Caco-2 (cell line): ENCODE data around the gene WWTR1. TPM values are rescaled to one million over a fixed set of nuclear protein-coding genes. Genes with fewer than 3 reads are reported as not detected.

Experiments used
- BruUV-seq: library from RNA; stranded (reverse); fragments of 400-500 nt; replicated peaks from 2 replicates; lab custom pipeline; 2021; lab: Mats Ljungman, UMichigan
- CTCF ChIA-PET: fragments of 300-600 bp; sonication (Branson Sonifier 250); formaldehyde crosslinking; loops from one replicate; lab custom pipeline; 2022; ENCODE audit warnings: antibody characterized with exemption; lab: Charles Lee
- POLR2A ChIA-PET: fragments of 300-600 bp; sonication (Branson Sonifier 250); formaldehyde crosslinking; loops from one replicate; lab custom pipeline; 2022; ENCODE audit warnings: antibody characterized with exemption; lab: Charles Lee
- DNase-seq, 2 experiments: peaks; one replicate each; pipeline versions ENCODE4 v3.0.0 to v3.0.0-alpha.2; 2020 to 2022
- H3K27me3 ChIP-seq: replicated peaks from 2 replicates; pipeline ENCODE4 v1.6.0; 2011; ENCODE audit warnings: low read length; ENCODE audit not compliant: control insufficient read depth, insufficient read depth
- H3K36me3 ChIP-seq: 2 replicates; pipeline ENCODE4 v1.5.1; 2011; ENCODE audit warnings: low read length; ENCODE audit not compliant: control insufficient read depth, insufficient read depth
- H3K4me1 ChIP-seq: fragments of 250-450 bp; sonication (Bioruptor Pico); 2 replicates; pipeline ENCODE4 v1.5.1; 2020; ENCODE audit warnings: mild to moderate bottlenecking
- H3K4me3 ChIP-seq: 2 replicates; pipeline ENCODE4 v1.5.1; 2011; ENCODE audit warnings: low read depth, mild to moderate bottlenecking, control low read depth, low read length
- H3K9me3 ChIP-seq: fragments of 250-450 bp; sonication (Bioruptor Pico); 2 replicates; pipeline ENCODE4 v1.5.1; 2020; ENCODE audit warnings: mild to moderate bottlenecking, moderate library complexity
- H3K27ac Mint-ChIP-seq: one replicate; pipeline ENCODE4 v1.8.0; 2022; ENCODE audit warnings: mixed read lengths; ENCODE audit not compliant: unreplicated experiment
- H3K27me3 Mint-ChIP-seq: one replicate; pipeline ENCODE4 v1.8.0; 2022; ENCODE audit warnings: mixed read lengths; ENCODE audit not compliant: insufficient read depth, unreplicated experiment
- H3K36me3 Mint-ChIP-seq: one replicate; pipeline ENCODE4 v1.8.0; 2022; ENCODE audit warnings: mild to moderate bottlenecking, mixed read lengths; ENCODE audit not compliant: insufficient read depth, unreplicated experiment
- H3K4me1 Mint-ChIP-seq: one replicate; pipeline ENCODE4 v1.8.0; 2022; ENCODE audit warnings: low read depth, mixed read lengths; ENCODE audit not compliant: unreplicated experiment
- H3K4me3 Mint-ChIP-seq: one replicate; pipeline ENCODE4 v1.8.0; 2022; ENCODE audit warnings: mild to moderate bottlenecking, moderate library complexity, mixed read lengths; ENCODE audit not compliant: unreplicated experiment
- H3K9me3 Mint-ChIP-seq: one replicate; pipeline ENCODE4 v1.8.0; 2022; ENCODE audit warnings: mixed read lengths; ENCODE audit not compliant: unreplicated experiment
- CTCF ChIP-seq, 2 experiments: fragments of 200-600 bp in 1 of 2; IDR thresholded peaks; 1 replicate in 1 of 2; 2 replicates in 1 of 2; pipeline versions ENCODE4 v1.5.1 to v1.8.0; 2011 to 2022; ENCODE audit warnings: antibody characterized with exemption in 1 of 2, control low read depth in 1 of 2, inconsistent platforms in 1 of 2, low read depth in 1 of 2, low read length in 1 of 2, mild to moderate bottlenecking in 1 of 2, moderate library complexity in 1 of 2; ENCODE audit not compliant: insufficient read depth in 1 of 2, severe bottlenecking in 1 of 2, unreplicated experiment in 1 of 2
- intact Hi-C: fragments of 100-400 bp; cut with micrococcal nuclease; formaldehyde crosslinking; loops from one replicate; pipeline ENCODE4 v1.10.0; 2022; ENCODE audit not compliant: unreplicated experiment
- total RNA-seq: library from RNA; stranded (reverse); gene quantifications from 2 replicates; pipeline ENCODE4 v1.2.3, GENCODE V29; 2022

WWTR1 gene
- total RNA-seq, 1 experiment from 2014 or later, result 16.2 TPM

- H3K4me1 ChIP-seq, result peaks cover 28% of the 10 kb centered on the region
- no peak overlapping the region for H3K4me3 Mint-ChIP-seq
- H3K4me3 ChIP-seq, result no peak overlapping the region
- no peaks in the 10 kb centered on the region for H3K27me3 Mint-ChIP-seq
- H3K9me3 Mint-ChIP-seq, result no peaks in the 10 kb centered on the region
- no peaks in the 10 kb centered on the region for H3K27me3 ChIP-seq
- H3K27ac Mint-ChIP-seq, result no peak overlapping the region
- H3K36me3 ChIP-seq, result no peaks in the 10 kb centered on the region
- TF ChIP-seq CTCF (IDR thresholded peaks at IDR 0.05; ENCODE audit: insufficient read depth in 1 of 2, low read depth in 1 of 2, low read length in 1 of 2, severe bottlenecking in 1 of 2, unreplicated experiment in 1 of 2), result no peak
- no peaks in the 10 kb centered on the region for H3K9me3 ChIP-seq
- intact Hi-C loops, result loop anchor here (5.0 kb wide), 1 partner anchor 261 kb away; no protein-coding TSS in a partner anchor
- no TSS peak for BruUV-seq
- POLR2A ChIA-PET, result no interaction called here
- no peak for DNase-seq
- peaks cover 30% of the 10 kb centered on the region for H3K4me1 Mint-ChIP-seq
- H3K36me3 Mint-ChIP-seq, result peaks cover 5% of the 10 kb centered on the region
- CTCF ChIA-PET, result no interaction called here
Measured at GRCh38 chr3:149511040-149511626, 146.7 kb downstream of the WWTR1 start.

- ChIA-PET POLR2A (no interaction called here), CTCF (interaction anchor here (0.7 kb wide), 1 partner anchor 298 kb away, joined by 3 read pairs; no protein-coding TSS in a partner anchor)
- H3K36me3 Mint-ChIP-seq, result peaks cover 5% of the 10 kb centered on the region
- no TSS peak for BruUV-seq
- H3K27ac Mint-ChIP-seq, result no peak overlapping the region
- no peaks in the 10 kb centered on the region for H3K27me3 ChIP-seq
- no peaks in the 10 kb centered on the region for H3K9me3 ChIP-seq
- H3K4me3 Mint-ChIP-seq, result no peak overlapping the region
- TF ChIP-seq CTCF (IDR thresholded peaks at IDR 0.05; ENCODE audit: insufficient read depth in 1 of 2, low read depth in 1 of 2, low read length in 1 of 2, severe bottlenecking in 1 of 2, unreplicated experiment in 1 of 2), result no peak
- no peak overlapping the region for H3K4me3 ChIP-seq
- no peaks in the 10 kb centered on the region for H3K36me3 ChIP-seq
- no peaks in the 10 kb centered on the region for H3K9me3 Mint-ChIP-seq
- H3K4me1 ChIP-seq, result peaks cover 28% of the 10 kb centered on the region
- intact Hi-C loops, result loop anchor here (5.0 kb wide), 1 partner anchor 262 kb away; no protein-coding TSS in a partner anchor
- H3K27me3 Mint-ChIP-seq, result no peaks in the 10 kb centered on the region
- DNase-seq, result no peak
- H3K4me1 Mint-ChIP-seq, result peaks cover 30% of the 10 kb centered on the region
Measured at GRCh38 chr3:149510480-149510879, 147.3 kb downstream of the WWTR1 start.

- H3K4me3 ChIP-seq, result no peak overlapping the region
- no peaks in the 10 kb centered on the region for H3K27me3 ChIP-seq
- Mint-ChIP-seq H3K27me3 (no peaks in the 10 kb centered on the region), H3K9me3 (no peaks in the 10 kb centered on the region), H3K4me3 (no peak overlapping the region), H3K27ac (no peak overlapping the region), H3K36me3 (peaks cover 5% of the 10 kb centered on the region), H3K4me1 (peaks cover 30% of the 10 kb centered on the region)
- CTCF ChIA-PET, result interaction anchor here (0.6 kb wide), 1 partner anchor 122 kb away, joined by 3 read pairs; no protein-coding TSS in a partner anchor
- no peak for TF ChIP-seq CTCF (IDR thresholded peaks at IDR 0.05; ENCODE audit: insufficient read depth in 1 of 2, low read depth in 1 of 2, low read length in 1 of 2, severe bottlenecking in 1 of 2, unreplicated experiment in 1 of 2)
- intact Hi-C loops, result no loop called here
- no peaks in the 10 kb centered on the region for H3K9me3 ChIP-seq
- no peak for DNase-seq
- peaks cover 28% of the 10 kb centered on the region for H3K4me1 ChIP-seq
- BruUV-seq, result no TSS peak
- H3K36me3 ChIP-seq, result no peaks in the 10 kb centered on the region
- POLR2A ChIA-PET, result no interaction called here
Measured at GRCh38 chr3:149509526-149509925, 148.3 kb downstream of the WWTR1 start.
